HG02840 (cell line): ENCODE measurements around the gene SETBP1.

Source experiments
- ATAC-seq: cut with Tn5 transposase; IDR thresholded peaks from one replicate; pipeline ENCODE4 v1.9.1; 2021; ENCODE audit warnings: mild to moderate bottlenecking, moderate library complexity, moderate number of reproducible peaks; ENCODE audit not compliant: unreplicated experiment, low FRiP score

SETBP1 gene

GRCh38 chr18:44748582-44748981 is 67.9 kb downstream of the SETBP1 start:
- no peak for ATAC-seq

GRCh38 chr18:44750774-44751173 is 70.1 kb downstream of the SETBP1 start:
- ATAC-seq = no peak

- ATAC-seq = no peak
Observed at GRCh38 chr18:44754567-44754966, 73.9 kb downstream of the SETBP1 start.

GRCh38 chr18:44758861-44759631 is 78.4 kb downstream of the SETBP1 start:
- ATAC-seq = peak; percentile 97

GRCh38 chr18:44759925-44760342 is 79.2 kb downstream of the SETBP1 start:
- ATAC-seq = peak; percentile 52

- no peak for ATAC-seq
Observed at GRCh38 chr18:44761812-44762211, 81.1 kb downstream of the SETBP1 start.

GRCh38 chr18:44763327-44763726 is 82.6 kb downstream of the SETBP1 start:
- ATAC-seq = no peak

- no peak for ATAC-seq
Observed at GRCh38 chr18:44764863-44765262, 84.2 kb downstream of the SETBP1 start.

- no peak for ATAC-seq
Observed at GRCh38 chr18:44765456-44765855, 84.8 kb downstream of the SETBP1 start.

GRCh38 chr18:44766450-44766849 is 85.8 kb downstream of the SETBP1 start:
- ATAC-seq = no peak

- no peak for ATAC-seq
Observed at GRCh38 chr18:44767807-44768206, 87.1 kb downstream of the SETBP1 start.

GRCh38 chr18:44770641-44771040 is 90.0 kb downstream of the SETBP1 start:
- ATAC-seq = no peak

- no peak for ATAC-seq
Observed at GRCh38 chr18:44771572-44771955, 90.9 kb downstream of the SETBP1 start.

- no peak for ATAC-seq
Observed at GRCh38 chr18:44771956-44772917, 91.5 kb downstream of the SETBP1 start.

GRCh38 chr18:44773640-44774155 is 93.0 kb downstream of the SETBP1 start:
- no peak for ATAC-seq

GRCh38 chr18:44774191-44774590 is 93.5 kb downstream of the SETBP1 start:
- ATAC-seq = no peak

GRCh38 chr18:44777457-44778192 is 96.9 kb downstream of the SETBP1 start:
- ATAC-seq = no peak

- no peak for ATAC-seq
Observed at GRCh38 chr18:44778788-44779187, 98.1 kb downstream of the SETBP1 start.

- ATAC-seq = no peak
Observed at GRCh38 chr18:44779753-44780292, 99.1 kb downstream of the SETBP1 start.

- ATAC-seq = no peak
Observed at GRCh38 chr18:44781886-44782285, 101.2 kb downstream of the SETBP1 start.
